C4-2B (cell line): ENCODE measurements around the gene ANOS1.

Experiments
- ZFX ChIP-seq: fragments of 450-650 bp; IDR thresholded peaks from 2 replicates; pipeline ENCODE4 v1.6.1; 2017
- TF ChIP-seq, protein P1 (sequence below): fragments of 450-650 bp; conservative IDR thresholded peaks from 2 replicates; pipeline ENCODE4 v1.5.1; 2017; ENCODE audit warnings: mild to moderate bottlenecking

DNA sequence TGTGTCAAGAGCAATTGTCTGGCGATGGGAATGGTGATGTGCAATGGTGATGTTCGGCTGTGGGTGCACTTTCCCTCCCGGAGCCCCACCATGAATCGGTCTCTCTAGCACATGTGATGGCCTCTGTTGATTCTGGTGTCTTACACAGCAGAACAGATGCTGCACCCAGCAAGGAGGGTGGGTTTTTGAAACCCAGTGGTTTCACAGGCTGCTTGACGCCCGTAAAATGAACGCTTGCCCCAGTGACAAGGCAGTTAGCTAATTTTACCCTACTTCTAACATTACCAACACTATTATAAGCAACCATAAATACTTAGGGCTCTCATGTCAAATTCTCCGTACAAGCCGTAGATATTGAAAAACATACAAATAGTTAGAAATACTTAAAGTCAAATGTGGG is 5.9 kb upstream of the ANOS1 start:
- TF ChIP-seq, protein P1, sequence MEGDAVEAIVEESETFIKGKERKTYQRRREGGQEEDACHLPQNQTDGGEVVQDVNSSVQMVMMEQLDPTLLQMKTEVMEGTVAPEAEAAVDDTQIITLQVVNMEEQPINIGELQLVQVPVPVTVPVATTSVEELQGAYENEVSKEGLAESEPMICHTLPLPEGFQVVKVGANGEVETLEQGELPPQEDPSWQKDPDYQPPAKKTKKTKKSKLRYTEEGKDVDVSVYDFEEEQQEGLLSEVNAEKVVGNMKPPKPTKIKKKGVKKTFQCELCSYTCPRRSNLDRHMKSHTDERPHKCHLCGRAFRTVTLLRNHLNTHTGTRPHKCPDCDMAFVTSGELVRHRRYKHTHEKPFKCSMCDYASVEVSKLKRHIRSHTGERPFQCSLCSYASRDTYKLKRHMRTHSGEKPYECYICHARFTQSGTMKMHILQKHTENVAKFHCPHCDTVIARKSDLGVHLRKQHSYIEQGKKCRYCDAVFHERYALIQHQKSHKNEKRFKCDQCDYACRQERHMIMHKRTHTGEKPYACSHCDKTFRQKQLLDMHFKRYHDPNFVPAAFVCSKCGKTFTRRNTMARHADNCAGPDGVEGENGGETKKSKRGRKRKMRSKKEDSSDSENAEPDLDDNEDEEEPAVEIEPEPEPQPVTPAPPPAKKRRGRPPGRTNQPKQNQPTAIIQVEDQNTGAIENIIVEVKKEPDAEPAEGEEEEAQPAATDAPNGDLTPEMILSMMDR = no peak
- TF ChIP-seq ZFX = no peak
